Measurements from ENCODE around the gene FAM107A. TPM values are rescaled to one million over a fixed set of nuclear protein-coding genes. Genes with fewer than 3 reads are reported as not detected.
A peak's percentile ranks its signal among the peaks of the same experiment; 100 is the strongest.

FAM107A gene
- total and polyA plus RNA-seq, 2 of the 13 experiments (the other 11 are each of a cell fraction or from before 2014, with no cell fraction given), result not detected

DNA sequence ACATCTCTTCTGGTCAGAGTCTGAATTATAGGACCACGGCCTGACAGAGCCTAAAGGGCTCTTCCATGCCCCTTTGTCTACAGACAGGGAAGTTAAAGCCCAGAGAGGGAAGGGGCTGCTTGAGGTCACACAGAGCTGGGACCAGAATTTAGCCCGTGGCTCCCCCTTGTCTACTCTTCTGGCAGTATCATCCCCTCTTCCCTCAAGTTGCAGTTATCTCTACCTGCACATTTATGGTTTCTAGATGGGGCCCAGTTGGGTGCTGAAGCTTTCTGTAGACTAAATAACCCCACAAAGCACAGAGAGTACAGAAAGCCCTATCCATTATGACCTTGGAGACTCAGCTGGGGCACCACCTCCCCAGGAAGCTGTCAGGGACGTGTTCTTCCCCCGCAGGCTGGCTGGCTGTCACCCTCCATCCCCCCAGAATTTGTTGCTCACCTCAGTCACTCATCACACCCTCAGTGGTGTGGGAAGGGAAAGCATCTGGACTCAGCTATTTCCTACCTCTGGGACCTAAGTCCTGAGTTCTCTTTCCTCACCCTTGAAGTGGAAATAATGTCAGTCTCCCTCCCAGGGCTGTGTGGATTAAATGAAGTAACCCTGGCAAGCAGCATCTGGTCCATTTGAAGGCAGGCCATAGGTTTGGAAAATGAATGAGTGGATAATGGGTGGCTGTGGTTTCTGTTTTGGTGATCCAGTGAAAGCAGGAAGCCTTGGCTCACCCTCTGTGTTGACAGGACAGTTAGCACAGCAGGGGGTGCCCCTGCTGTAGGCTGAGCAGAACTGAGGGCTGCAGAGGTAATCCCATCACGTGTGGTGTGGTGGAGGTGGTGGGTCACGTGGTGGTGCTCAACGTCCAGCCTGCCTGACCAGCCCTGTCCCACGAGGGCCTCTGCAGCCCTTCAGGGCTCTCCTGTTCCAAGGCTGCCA is 56.5 kb downstream of the FAM107A start (continued):
- TF ChIP-seq, protein P1, sequence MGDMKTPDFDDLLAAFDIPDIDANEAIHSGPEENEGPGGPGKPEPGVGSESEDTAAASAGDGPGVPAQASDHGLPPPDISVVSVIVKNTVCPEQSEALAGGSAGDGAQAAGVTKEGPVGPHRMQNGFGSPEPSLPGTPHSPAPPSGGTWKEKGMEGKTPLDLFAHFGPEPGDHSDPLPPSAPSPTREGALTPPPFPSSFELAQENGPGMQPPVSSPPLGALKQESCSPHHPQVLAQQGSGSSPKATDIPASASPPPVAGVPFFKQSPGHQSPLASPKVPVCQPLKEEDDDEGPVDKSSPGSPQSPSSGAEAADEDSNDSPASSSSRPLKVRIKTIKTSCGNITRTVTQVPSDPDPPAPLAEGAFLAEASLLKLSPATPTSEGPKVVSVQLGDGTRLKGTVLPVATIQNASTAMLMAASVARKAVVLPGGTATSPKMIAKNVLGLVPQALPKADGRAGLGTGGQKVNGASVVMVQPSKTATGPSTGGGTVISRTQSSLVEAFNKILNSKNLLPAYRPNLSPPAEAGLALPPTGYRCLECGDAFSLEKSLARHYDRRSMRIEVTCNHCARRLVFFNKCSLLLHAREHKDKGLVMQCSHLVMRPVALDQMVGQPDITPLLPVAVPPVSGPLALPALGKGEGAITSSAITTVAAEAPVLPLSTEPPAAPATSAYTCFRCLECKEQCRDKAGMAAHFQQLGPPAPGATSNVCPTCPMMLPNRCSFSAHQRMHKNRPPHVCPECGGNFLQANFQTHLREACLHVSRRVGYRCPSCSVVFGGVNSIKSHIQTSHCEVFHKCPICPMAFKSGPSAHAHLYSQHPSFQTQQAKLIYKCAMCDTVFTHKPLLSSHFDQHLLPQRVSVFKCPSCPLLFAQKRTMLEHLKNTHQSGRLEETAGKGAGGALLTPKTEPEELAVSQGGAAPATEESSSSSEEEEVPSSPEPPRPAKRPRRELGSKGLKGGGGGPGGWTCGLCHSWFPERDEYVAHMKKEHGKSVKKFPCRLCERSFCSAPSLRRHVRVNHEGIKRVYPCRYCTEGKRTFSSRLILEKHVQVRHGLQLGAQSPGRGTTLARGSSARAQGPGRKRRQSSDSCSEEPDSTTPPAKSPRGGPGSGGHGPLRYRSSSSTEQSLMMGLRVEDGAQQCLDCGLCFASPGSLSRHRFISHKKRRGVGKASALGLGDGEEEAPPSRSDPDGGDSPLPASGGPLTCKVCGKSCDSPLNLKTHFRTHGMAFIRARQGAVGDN (CRISPR knock-in tag; IDR thresholded peaks at IDR 0.05), result peak; percentile 100
- TF ChIP-seq ZSCAN20 (CRISPR knock-in tag; IDR thresholded peaks at IDR 0.05; ENCODE audit: borderline replicate concordance) (no peak), SRF (IDR thresholded peaks at IDR 0.05; ENCODE audit: low read depth, low read length) (no peak), ZNF879 (CRISPR knock-in tag; IDR thresholded peaks at IDR 0.05) (0 out of 2 replicates have a peak, but pooled peaks have one; percentile 48), ZNF451 (CRISPR knock-in tag; IDR thresholded peaks at IDR 0.05) (peak; percentile 81), FLYWCH1 (CRISPR knock-in tag; IDR thresholded peaks at IDR 0.05) (no peak), ZFP36L2 (CRISPR knock-in tag; IDR thresholded peaks at IDR 0.05) (no peak), ZNF878 (CRISPR knock-in tag; IDR thresholded peaks at IDR 0.05) (peak; percentile 80), ZNF251 (CRISPR knock-in tag; IDR thresholded peaks at IDR 0.05) (no peak), ARHGAP35 (CRISPR knock-in tag; IDR thresholded peaks at IDR 0.05; ENCODE audit: borderline replicate concordance) (no peak), ZFX (CRISPR knock-in tag; IDR thresholded peaks at IDR 0.05; ENCODE audit: low read depth) (peak; percentile 67), ZNF329 (CRISPR knock-in tag; IDR thresholded peaks at IDR 0.05; ENCODE audit: low read depth) (peak; percentile 59; the same call in 1 of the 2 replicates)
- TF ChIP-seq, protein P2, sequence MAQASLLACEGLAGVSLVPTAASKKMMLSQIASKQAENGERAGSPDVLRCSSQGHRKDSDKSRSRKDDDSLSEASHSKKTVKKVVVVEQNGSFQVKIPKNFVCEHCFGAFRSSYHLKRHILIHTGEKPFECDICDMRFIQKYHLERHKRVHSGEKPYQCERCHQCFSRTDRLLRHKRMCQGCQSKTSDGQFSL (CRISPR knock-in tag; IDR thresholded peaks at IDR 0.05), result 0 out of 2 replicates have a peak, but pooled peaks have one; percentile 15
- TF ChIP-seq, protein P3, sequence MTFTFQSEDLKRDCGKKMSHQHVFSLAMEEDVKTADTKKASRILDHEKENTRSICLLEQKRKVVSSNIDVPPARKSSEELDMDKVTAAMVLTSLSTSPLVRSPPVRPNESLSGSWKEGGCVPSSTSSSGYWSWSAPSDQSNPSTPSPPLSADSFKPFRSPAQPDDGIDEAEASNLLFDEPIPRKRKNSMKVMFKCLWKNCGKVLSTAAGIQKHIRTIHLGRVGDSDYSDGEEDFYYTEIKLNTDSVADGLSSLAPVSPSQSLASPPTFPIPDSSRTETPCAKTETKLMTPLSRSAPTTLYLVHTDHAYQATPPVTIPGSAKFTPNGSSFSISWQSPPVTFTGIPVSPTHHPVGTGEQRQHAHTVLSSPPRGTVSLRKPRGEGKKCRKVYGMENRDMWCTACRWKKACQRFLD (CRISPR knock-in tag; IDR thresholded peaks at IDR 0.05; ENCODE audit: borderline replicate concordance), result peak; percentile 58; the same call in 1 of the 2 replicates
- TF ChIP-seq, protein P4, sequence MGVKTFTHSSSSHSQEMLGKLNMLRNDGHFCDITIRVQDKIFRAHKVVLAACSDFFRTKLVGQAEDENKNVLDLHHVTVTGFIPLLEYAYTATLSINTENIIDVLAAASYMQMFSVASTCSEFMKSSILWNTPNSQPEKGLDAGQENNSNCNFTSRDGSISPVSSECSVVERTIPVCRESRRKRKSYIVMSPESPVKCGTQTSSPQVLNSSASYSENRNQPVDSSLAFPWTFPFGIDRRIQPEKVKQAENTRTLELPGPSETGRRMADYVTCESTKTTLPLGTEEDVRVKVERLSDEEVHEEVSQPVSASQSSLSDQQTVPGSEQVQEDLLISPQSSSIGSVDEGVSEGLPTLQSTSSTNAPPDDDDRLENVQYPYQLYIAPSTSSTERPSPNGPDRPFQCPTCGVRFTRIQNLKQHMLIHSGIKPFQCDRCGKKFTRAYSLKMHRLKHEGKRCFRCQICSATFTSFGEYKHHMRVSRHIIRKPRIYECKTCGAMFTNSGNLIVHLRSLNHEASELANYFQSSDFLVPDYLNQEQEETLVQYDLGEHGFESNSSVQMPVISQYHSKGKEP (CRISPR knock-in tag; IDR thresholded peaks at IDR 0.05), result no peak

Data from HepG2 (cell line).